ENCODE data around the gene SUMO4. TPM values are rescaled to one million over a fixed set of nuclear protein-coding genes. Genes with fewer than 3 reads are reported as not detected.

SUMO4 gene
- total RNA-seq, 1 donor from 2014 or later = 2.4 TPM

DNA sequence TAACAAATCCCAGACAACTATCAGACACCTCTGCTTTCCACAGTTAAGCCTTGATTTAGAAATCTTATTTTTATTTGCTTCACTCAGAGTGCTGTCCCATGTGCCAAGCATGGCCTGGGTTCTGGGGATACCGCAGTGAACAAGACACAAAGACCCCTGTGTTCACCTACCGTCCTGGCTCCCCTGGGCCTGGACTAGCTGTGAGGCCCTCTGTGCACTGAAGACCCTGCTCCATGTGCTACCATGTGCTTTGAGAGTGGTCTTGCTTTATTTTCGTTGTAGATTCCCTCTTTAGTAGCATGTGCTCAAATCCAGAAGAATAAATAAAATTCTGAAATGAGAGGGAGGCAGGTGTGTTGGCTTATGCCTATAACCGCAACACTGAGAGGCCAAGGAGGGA lies 22.5 kb downstream of the SUMO4 start:
- Mint-ChIP-seq H3K9me3 (no peaks in the 10 kb centered on the region), H3K4me3 (no peak overlapping the region), H3K27me3 (ENCODE audit: low read depth) (no peaks in the 10 kb centered on the region), H3K36me3 (ENCODE audit: low read depth) (no peaks in the 10 kb centered on the region), H3K27ac (ENCODE audit: unreplicated experiment) (no peak overlapping the region), H3K4me1 (peaks cover 12% of the 10 kb centered on the region)
- no peak for DNase-seq (ENCODE audit: low read depth, low spot score)
- no peak for TF ChIP-seq CTCF (conservative IDR thresholded peaks at IDR 0.05)

DNA sequence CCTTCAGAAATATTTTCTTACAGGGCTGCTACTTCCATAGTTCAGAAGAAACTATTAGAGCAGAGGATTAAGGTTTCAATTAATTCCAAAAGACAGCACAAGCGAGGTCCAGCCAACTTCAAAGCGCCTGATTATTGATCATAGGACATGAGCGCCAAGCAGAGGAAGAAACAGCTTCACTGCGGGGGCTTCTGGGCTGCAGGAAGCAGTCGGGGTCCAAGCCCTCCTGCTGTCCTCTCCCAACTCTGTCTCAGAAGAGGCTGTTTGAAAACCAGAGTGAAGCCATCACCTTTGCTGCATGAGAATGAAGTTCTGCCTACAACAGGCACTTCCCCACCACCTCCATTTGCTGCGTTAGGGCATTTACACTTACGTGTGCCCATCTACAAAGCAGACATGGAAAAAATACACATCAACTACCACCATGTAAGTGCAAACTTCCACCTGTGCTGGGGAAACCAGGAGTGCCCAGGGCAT lies 23.9 kb downstream of the SUMO4 start:
- TF ChIP-seq CTCF (conservative IDR thresholded peaks at IDR 0.05) = no peak
- peaks cover 12% of the 10 kb centered on the region for H3K4me1 Mint-ChIP-seq
- DNase-seq (ENCODE audit: low read depth, low spot score) = no peak
- no peaks in the 10 kb centered on the region for H3K9me3 Mint-ChIP-seq
- no peak overlapping the region for H3K4me3 Mint-ChIP-seq
- H3K27ac Mint-ChIP-seq (ENCODE audit: unreplicated experiment) = peak overlapping the region; percentile 27
- H3K27me3 Mint-ChIP-seq (ENCODE audit: low read depth) = no peaks in the 10 kb centered on the region
- no peaks in the 10 kb centered on the region for H3K36me3 Mint-ChIP-seq (ENCODE audit: low read depth)

DNA sequence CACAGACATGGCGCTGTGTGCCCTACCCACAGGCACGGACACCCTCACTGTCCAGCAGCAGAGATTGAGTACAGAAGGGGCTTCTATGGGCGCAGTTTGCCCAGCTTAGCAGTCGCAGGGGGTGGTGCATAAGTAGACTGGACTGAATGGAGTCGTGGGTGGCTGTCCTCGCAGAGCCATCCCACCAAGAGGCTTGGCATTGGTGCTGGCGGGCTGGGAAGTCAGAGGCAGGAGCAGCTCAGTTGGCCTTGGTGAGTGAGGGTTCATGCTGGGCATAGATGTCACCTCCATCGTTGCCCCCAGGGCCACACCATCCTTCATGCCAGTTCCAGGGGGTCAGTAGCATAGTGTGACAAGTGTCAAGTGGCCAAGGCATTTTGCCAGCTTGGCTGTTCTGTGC lies 25.2 kb downstream of the SUMO4 start:
- Mint-ChIP-seq H3K9me3 (no peaks in the 10 kb centered on the region), H3K27me3 (ENCODE audit: low read depth) (no peaks in the 10 kb centered on the region), H3K27ac (ENCODE audit: unreplicated experiment) (no peak overlapping the region), H3K36me3 (ENCODE audit: low read depth) (no peaks in the 10 kb centered on the region), H3K4me1 (peaks cover 12% of the 10 kb centered on the region), H3K4me3 (no peak overlapping the region)
- no peak for DNase-seq (ENCODE audit: low read depth, low spot score)
- TF ChIP-seq CTCF (conservative IDR thresholded peaks at IDR 0.05) = no peak

GRCh38 chr6:149425754-149426153 lies 25.7 kb downstream of the SUMO4 start:
- Mint-ChIP-seq H3K9me3 (no peaks in the 10 kb centered on the region), H3K27me3 (ENCODE audit: low read depth) (no peaks in the 10 kb centered on the region), H3K4me1 (peaks cover 12% of the 10 kb centered on the region), H3K27ac (ENCODE audit: unreplicated experiment) (no peak overlapping the region), H3K36me3 (ENCODE audit: low read depth) (no peaks in the 10 kb centered on the region), H3K4me3 (no peak overlapping the region)
- DNase-seq (ENCODE audit: low read depth, low spot score) = no peak
- TF ChIP-seq CTCF (conservative IDR thresholded peaks at IDR 0.05) = no peak

DNA sequence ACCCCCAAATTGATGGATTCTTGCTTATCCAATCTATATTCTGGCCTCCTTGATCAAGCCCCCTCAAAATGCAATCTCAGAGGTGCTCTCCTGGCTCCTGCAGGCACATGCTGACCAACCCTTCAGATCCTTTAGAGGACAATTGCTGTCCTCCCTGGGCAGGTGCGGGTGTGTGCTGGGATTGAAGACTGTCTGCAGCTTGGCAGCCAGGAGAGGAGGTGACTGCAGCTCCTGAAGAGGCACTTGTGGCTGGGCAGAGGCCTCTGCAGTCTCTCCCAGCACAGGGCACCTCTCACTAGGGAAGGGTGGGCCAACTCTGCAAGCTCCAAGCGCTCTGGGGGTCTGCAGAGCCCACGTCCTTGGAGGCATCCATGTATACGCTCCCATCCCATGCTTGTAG lies 28.5 kb downstream of the SUMO4 start:
- H3K4me1 Mint-ChIP-seq = peaks cover 11% of the 10 kb centered on the region
- no peaks in the 10 kb centered on the region for H3K27me3 Mint-ChIP-seq (ENCODE audit: low read depth)
- no peak for DNase-seq (ENCODE audit: low read depth, low spot score)
- H3K9me3 Mint-ChIP-seq = no peaks in the 10 kb centered on the region
- no peak overlapping the region for H3K27ac Mint-ChIP-seq (ENCODE audit: unreplicated experiment)
- H3K4me3 Mint-ChIP-seq = no peak overlapping the region
- no peak for TF ChIP-seq CTCF (conservative IDR thresholded peaks at IDR 0.05)
- H3K36me3 Mint-ChIP-seq (ENCODE audit: low read depth) = no peaks in the 10 kb centered on the region
